K562 (cell line): ENCODE measurements around the gene GJA9. TPM values are rescaled to one million over a fixed set of nuclear protein-coding genes. Genes with fewer than 3 reads are reported as not detected.

ENCODE experiments used
- ATAC-seq: fragments of 200-7000 bp; cut with Tn5 transposase; 3 replicates; pipeline ENCODE4 v1.9.1; 2020; ENCODE audit warnings: moderate library complexity
- BruUV-seq: library from RNA; stranded (reverse); fragments of 400-500 nt; replicated peaks from 2 replicates; lab custom pipeline; 2021; lab: Mats Ljungman, UMichigan
- CTCF ChIA-PET: fragments of 300-600 bp; formaldehyde crosslinking; extraction: SDS; loops from one replicate; lab custom pipeline; 2021; ENCODE audit warnings: low intra/inter-chr PET ratio; lab: Yijun Ruan, JAX
- POLR2A ChIA-PET: fragments of 300-600, 350-650 bp; sonication (Branson Sonifier 250); formaldehyde crosslinking; extraction: SDS; loops from one replicate; lab custom pipeline; 2021; ENCODE audit warnings: antibody characterized with exemption, inconsistent platforms; lab: Yijun Ruan, JAX
- DNase-seq, 4 experiments: peaks; one replicate each; pipeline versions ENCODE4 v3.0.0 to v3.0.0-alpha.2; 2011 to 2018; ENCODE audit warnings: low spot score in 3 of 4, mixed read lengths in 3 of 4; ENCODE audit errors: extremely low read depth in 1 of 4
- FAIRE-seq: peaks from 2 replicates; lab custom pipeline; 2011; peaks lifted over from hg19 to GRCh38; lab: Jason Lieb, UNC
- H2AFZ ChIP-seq: 2 replicates; pipeline ENCODE4 v1.6.0; 2011; ENCODE audit warnings: low read depth, low read length, control low read depth, inconsistent platforms
- H3K27ac ChIP-seq: fragments of 200-600 bp; 3 replicates; pipeline ENCODE4 v1.8.0; 2011; ENCODE audit warnings: low read depth, mild to moderate bottlenecking, control low read depth, inconsistent platforms, low read length, moderate library complexity, mixed read lengths; ENCODE audit errors: extremely low read depth
- H3K27me3 ChIP-seq, 2 experiments: fragments of 300-600 bp in 1 of 2; 2 replicates in 1 of 2; 3 replicates in 1 of 2; pipeline versions ENCODE4 v1.6.0 to v1.8.0; 2011; ENCODE audit warnings: inconsistent platforms in 2 of 2, low read length in 2 of 2, mild to moderate bottlenecking in 1 of 2, mixed read lengths in 1 of 2, moderate library complexity in 1 of 2; ENCODE audit not compliant: control insufficient read depth in 2 of 2, insufficient read depth in 2 of 2
- H3K36me3 ChIP-seq: fragments of 300-600 bp; 3 replicates; pipeline ENCODE4 v1.8.0; 2011; ENCODE audit warnings: mild to moderate bottlenecking, low read length, inconsistent platforms; ENCODE audit not compliant: control insufficient read depth, insufficient read depth
- H3K4me1 ChIP-seq, 2 experiments: fragments of 200-600 bp in 1 of 2; replicated peaks in 1 of 2; 2 replicates in 1 of 2; 3 replicates in 1 of 2; pipeline versions ENCODE4 v1.5.1 to v1.8.0; 2011; ENCODE audit warnings: inconsistent platforms in 2 of 2, low read length in 2 of 2, mild to moderate bottlenecking in 1 of 2, mixed read lengths in 1 of 2, moderate library complexity in 1 of 2; ENCODE audit not compliant: control insufficient read depth in 2 of 2, insufficient read depth in 2 of 2
- H3K4me2 ChIP-seq: 2 replicates; pipeline ENCODE4 v1.6.1; 2011; ENCODE audit warnings: low read length, control low read depth, inconsistent platforms, mixed read lengths; ENCODE audit not compliant: insufficient read depth
- H3K4me3 ChIP-seq: fragments of 200-600 bp; sonication (generic), shearing (Covaris generic); 2 replicates; pipeline ENCODE4 v1.5.1; 2016; ENCODE audit warnings: control low read depth, inconsistent platforms
- H3K79me2 ChIP-seq: fragments of 200-600 bp; 3 replicates; pipeline ENCODE4 v1.8.0; 2011; ENCODE audit warnings: low read length, inconsistent platforms; ENCODE audit not compliant: control insufficient read depth, insufficient read depth
- H3K9ac ChIP-seq, 2 experiments: 2 replicates each; pipeline versions ENCODE4 v1.6.0 to v1.6.1; 2011; ENCODE audit warnings: low read depth in 2 of 2, low read length in 2 of 2, control low read depth in 1 of 2, inconsistent platforms in 1 of 2, mild to moderate bottlenecking in 1 of 2, mixed read lengths in 1 of 2; ENCODE audit not compliant: insufficient read depth in 1 of 2
- H3K9me1 ChIP-seq: one replicate; pipeline ENCODE4 v1.6.0; 2011; ENCODE audit warnings: inconsistent platforms, mild to moderate bottlenecking, low read length, moderate library complexity; ENCODE audit not compliant: control insufficient read depth, insufficient read depth
- H3K9me3 ChIP-seq: replicated peaks from 2 replicates; pipeline ENCODE4 v1.5.1; 2011; ENCODE audit warnings: low read depth, low read length, inconsistent platforms; ENCODE audit not compliant: control insufficient read depth, insufficient read depth
- H4K20me1 ChIP-seq: replicated peaks from 2 replicates; pipeline ENCODE4 v1.6.1; 2011; ENCODE audit warnings: low read length, inconsistent platforms, mixed read lengths; ENCODE audit not compliant: control insufficient read depth, insufficient read depth
- COPS2 ChIP-seq: fragments of 450-650 bp; conservative IDR thresholded peaks from 2 replicates; pipeline ENCODE4 v1.6.1; 2016; ENCODE audit warnings: mild to moderate bottlenecking, moderate library complexity
- CTBP1 ChIP-seq: fragments of 450-650 bp; IDR thresholded peaks from 2 replicates; pipeline ENCODE4 v1.6.1; 2016; ENCODE audit warnings: borderline replicate concordance
- HNRNPLL ChIP-seq: fragments of 200-400 bp; formaldehyde crosslinking; IDR thresholded peaks from 2 replicates; pipeline ENCODE4 v1.6.1; 2017; ENCODE audit warnings: low read length, low read depth, mild to moderate bottlenecking; ENCODE audit not compliant: poor library complexity, severe bottlenecking
- HOXB6 ChIP-seq: fragments of 250-450 bp; sonication (Bioruptor Pico); IDR thresholded peaks from 2 replicates; pipeline ENCODE4 v1.5.1; 2022; ENCODE audit warnings: mild to moderate bottlenecking, borderline replicate concordance
- MYNN ChIP-seq, 2 experiments: sonication (generic); formaldehyde crosslinking in 1 of 2; IDR thresholded peaks; 2 replicates each; pipeline versions ENCODE4 v1.5.0 to v1.6.1; 2016 to 2020; ENCODE audit warnings: antibody characterized with exemption in 1 of 2, missing genetic modification reagents in 1 of 2
- SETDB1 ChIP-seq: IDR thresholded peaks from one replicate; pipeline ENCODE4 v1.6.1; 2012; ENCODE audit warnings: low read length, control low read depth, inconsistent platforms
- SMARCA5 ChIP-seq: fragments of 450-650 bp; IDR thresholded peaks from 2 replicates; pipeline ENCODE4 v1.6.1; 2016
- SRSF1 ChIP-seq: fragments of 200-400 bp; formaldehyde crosslinking; IDR thresholded peaks from 2 replicates; pipeline ENCODE4 v1.6.1; 2017; ENCODE audit warnings: mild to moderate bottlenecking, low read depth, low read length, moderate library complexity
- SUPT5H ChIP-seq: fragments of 450-650 bp; IDR thresholded peaks from 2 replicates; pipeline ENCODE4 v1.6.1; 2016
- U2AF2 ChIP-seq: fragments of 200-400 bp; formaldehyde crosslinking; optimal IDR thresholded peaks from 2 replicates; pipeline ENCODE3; 2017; ENCODE audit warnings: low read depth, mild to moderate bottlenecking, low read length
- ZC3H4 ChIP-seq: sonication (generic); formaldehyde crosslinking; IDR thresholded peaks from 2 replicates; pipeline ENCODE4 v1.9.0; 2021; ENCODE audit warnings: missing genetic modification reagents, borderline replicate concordance
- ZNF263 ChIP-seq: sonication (generic); formaldehyde crosslinking; IDR thresholded peaks from 2 replicates; pipeline ENCODE4 v1.8.0; 2022; ENCODE audit warnings: mild to moderate bottlenecking, missing genetic modification reagents, borderline replicate concordance
- ZNF699 ChIP-seq: fragments of 250-450 bp; sonication (Bioruptor Pico); IDR thresholded peaks from 2 replicates; pipeline ENCODE4 v1.8.0; 2021; ENCODE audit warnings: mild to moderate bottlenecking, moderate library complexity; ENCODE audit not compliant: insufficient replicate concordance
- WGBS: fragments of 100-300 bp; shearing (Covaris generic); methylation state at CpG from one replicate; pipeline ENCODE4 v1.1.6; 2016; ENCODE audit warnings: low coverage, mixed read lengths; ENCODE audit not compliant: insufficient coverage; ENCODE audit errors: missing lambda C conversion rate; 5-methylcytosine and 5-hydroxymethylcytosine counted together
- in situ Hi-C: fragments of 300-500 bp; cut with MboI; formaldehyde crosslinking; loops from 4 replicates; pipeline ENCODE4 v1.15.0; 2018; ENCODE audit warnings: inconsistent platforms, mixed read lengths
- intact Hi-C: fragments of 100-400 bp; cut with micrococcal nuclease; formaldehyde crosslinking; loops from 2 replicates; pipeline ENCODE4 v1.14.2; 2022
- polyA plus RNA-seq, 8 experiments: library from polyadenylated mRNA; depleted of rRNA in 4 of 8; stranded (reverse) in 5 of 8; unstranded in 3 of 8; fragments of >200 nt; fragmentation: Nextera tagmentation in 2 of 8; fragmentation: Illumina TruSeq in 1 of 8; extraction: Ambion mirVana in 2 of 8; extraction: Trizol in 1 of 8; gene quantifications; 2 replicates each; pipeline versions ENCODE4 v1.2.1 to v1.2.3, GENCODE V29; 2011 to 2014; ENCODE audit warnings: inconsistent platforms in 1 of 8, missing spikeins in 1 of 8
- total RNA-seq, 7 experiments: library from RNA; depleted of rRNA in 6 of 7; stranded (reverse); fragments of >200 nt in 6 of 7; fragmentation: Illumina TruSeq in 2 of 7; extraction: Trizol in 2 of 7; gene quantifications; 2 replicates each; pipeline versions ENCODE4 v1.2.1 to v1.2.3, GENCODE V29; 2011 to 2021; ENCODE audit warnings: low replicate concordance in 1 of 7

The GJA9 gene
- total and polyA plus RNA-seq, 9 of the 15 experiments (the other 6 are each of a cell fraction or from before 2014, with no cell fraction given): not detected

- Histone ChIP-seq H3K4me1 (peaks cover 0 to 9% of the 10 kb centered on the region in 2 experiments; a peak in 2 of 5 replicates), H3K79me2 (no peaks in the 10 kb centered on the region), H3K9me3 (no peaks in the 10 kb centered on the region), H3K4me3 (no peak overlapping the region), H4K20me1 (no peaks in the 10 kb centered on the region), H2AFZ (no peak overlapping the region), H3K27ac (no peak overlapping the region), H3K36me3 (no peaks in the 10 kb centered on the region), H3K9me1 (no peaks in the 10 kb centered on the region), H3K4me2 (no peak overlapping the region), H3K27me3 (0 out of 5 replicates have a peak, but pooled peaks cover 3 to 6% of the 10 kb centered on the region in 2 experiments), H3K9ac (no peak overlapping the region)
- WGBS: 28% methylated on average over 6 of the region's 6 CpGs
- CTCF ChIA-PET: no interaction called here
- intact Hi-C loops: no loop called here
- FAIRE-seq (no peak), ATAC-seq (peak; percentile 48; the same call in 2 of the 3 replicates), DNase-seq (peak in 1 of 4 experiments; percentile 16)
- POLR2A ChIA-PET: interaction anchor here (0.6 to 1.1 kb wide), 5 partner anchors 9 to 697 kb away, joined by 3 to 4 read pairs (median 3); no protein-coding TSS in a partner anchor
- in situ Hi-C loops: loop anchor here (5.0 kb wide), 1 partner anchor 790 kb away; no protein-coding TSS in a partner anchor
- no TSS peak for BruUV-seq
- TF ChIP-seq MYNN (IDR thresholded peaks at IDR 0.05) (no peak), MYNN (CRISPR knock-in tag; IDR thresholded peaks at IDR 0.05) (no peak), SETDB1 (no peak), ZNF263 (no peak), HNRNPLL (no peak), SMARCA5 (no peak), ZNF699 (CRISPR knock-in tag) (no peak), CTBP1 (0 out of 2 replicates have a peak, but pooled peaks have one; percentile 16), SRSF1 (no peak), SUPT5H (no peak), U2AF2 (no peak), ZC3H4 (CRISPR knock-in tag) (no peak), COPS2 (no peak), HOXB6 (CRISPR knock-in tag) (no peak)
Measured at GRCh38 chr1:38831731-38832369, 49.5 kb downstream of the GJA9 start.
